GM12865 (cell line): ENCODE results near the gene INHBB.
A peak's percentile ranks its signal among the peaks of the same experiment; 100 is the strongest.
"Not testable (repeated sequence)": the region's sequence is repeated elsewhere in the genome, so short reads cannot be mapped to it uniquely, and the experiment has no call there.

Experiments
- DNase-seq: peaks from one replicate; pipeline ENCODE4 v3.0.0; 2010; ENCODE audit warnings: low read depth
- H3K4me3 ChIP-seq: 2 replicates; pipeline ENCODE4 v1.5.1; 2011; ENCODE audit warnings: mild to moderate bottlenecking, low read depth, low read length, control low read depth
- CTCF ChIP-seq: IDR thresholded peaks from 2 replicates; pipeline ENCODE4 v1.5.1; 2011; ENCODE audit warnings: low read length, control low read depth, low read depth, inconsistent platforms; ENCODE audit not compliant: insufficient read depth; ENCODE audit errors: missing control alignments

The INHBB gene

GRCh38 chr2:120303177-120303576, 42.8 kb upstream of the INHBB start:
- H3K4me3 ChIP-seq = no peak overlapping the region
- no peak for TF ChIP-seq CTCF
- DNase-seq = no peak

GRCh38 chr2:120305296-120305695, 40.6 kb upstream of the INHBB start:
- peak; percentile 22 for DNase-seq
- H3K4me3 ChIP-seq = no peak overlapping the region
- peak; percentile 19 for TF ChIP-seq CTCF

- DNase-seq = no peak
- no peak for TF ChIP-seq CTCF
- no peak overlapping the region for H3K4me3 ChIP-seq
Measured at GRCh38 chr2:120305937-120306490, 39.9 kb upstream of the INHBB start.

- H3K4me3 ChIP-seq = peak overlapping the region; percentile 34
- no peak for TF ChIP-seq CTCF
- DNase-seq = no peak
Measured at GRCh38 chr2:120307482-120307881, 38.5 kb upstream of the INHBB start.

DNA sequence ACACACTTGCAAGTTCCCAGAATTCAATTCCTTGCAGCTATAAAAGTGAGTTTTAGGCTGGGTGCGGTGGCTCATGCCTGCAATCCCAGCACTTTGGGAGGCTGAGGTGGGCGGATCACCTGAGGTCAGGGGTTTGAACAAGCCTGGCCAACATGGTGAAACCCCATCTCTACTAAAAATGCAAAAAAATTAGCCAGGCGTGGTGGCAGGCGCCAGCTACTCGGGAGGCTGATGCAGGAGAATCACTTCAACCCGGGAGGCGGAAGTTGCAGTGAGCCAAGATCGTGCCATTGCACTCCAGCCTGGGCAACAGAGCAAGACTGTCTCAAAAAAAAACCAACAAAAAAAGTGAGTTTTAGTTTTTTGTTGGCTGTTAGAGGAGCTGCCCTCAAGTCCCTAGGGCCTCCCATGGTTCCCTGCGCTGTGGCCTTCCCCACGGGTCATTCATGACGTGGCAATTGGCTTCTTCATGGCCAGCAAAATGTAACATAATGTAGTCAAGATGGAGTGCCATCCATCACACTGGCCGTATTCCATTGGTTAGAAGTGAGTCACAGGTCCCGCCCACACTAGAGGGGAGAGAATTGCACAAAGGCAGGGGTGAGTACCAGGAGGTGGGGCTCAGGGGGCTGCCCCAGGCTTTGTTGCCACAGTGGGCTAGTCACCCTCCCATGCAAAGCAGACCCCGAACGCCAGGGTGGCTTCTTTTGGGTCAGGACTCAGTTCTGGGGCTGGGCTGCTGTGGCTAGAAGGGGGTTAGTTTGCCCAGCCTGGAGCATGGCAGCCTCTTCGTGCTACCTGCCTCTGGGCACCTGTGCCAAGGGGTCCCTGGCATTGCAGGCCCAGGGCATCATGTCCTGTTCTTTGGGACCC, 37.7 kb upstream of the INHBB start:
- H3K4me3 ChIP-seq = peak overlapping the region; percentile 34
- no peak for TF ChIP-seq CTCF
- DNase-seq = peak; percentile 80

GRCh38 chr2:120310136-120310535, 35.8 kb upstream of the INHBB start:
- no peak overlapping the region for H3K4me3 ChIP-seq
- peak; percentile 91 for DNase-seq
- no peak for TF ChIP-seq CTCF

GRCh38 chr2:120310841-120311240, 35.1 kb upstream of the INHBB start:
- not testable (repeated sequence) for H3K4me3 ChIP-seq, DNase-seq
